HG03196 (cell line): ENCODE measurements around the gene PSEN2.

Experiments
- ATAC-seq: cut with Tn5 transposase; IDR thresholded peaks from one replicate; pipeline ENCODE4 v1.9.1; 2021; ENCODE audit not compliant: unreplicated experiment

Gene PSEN2

DNA sequence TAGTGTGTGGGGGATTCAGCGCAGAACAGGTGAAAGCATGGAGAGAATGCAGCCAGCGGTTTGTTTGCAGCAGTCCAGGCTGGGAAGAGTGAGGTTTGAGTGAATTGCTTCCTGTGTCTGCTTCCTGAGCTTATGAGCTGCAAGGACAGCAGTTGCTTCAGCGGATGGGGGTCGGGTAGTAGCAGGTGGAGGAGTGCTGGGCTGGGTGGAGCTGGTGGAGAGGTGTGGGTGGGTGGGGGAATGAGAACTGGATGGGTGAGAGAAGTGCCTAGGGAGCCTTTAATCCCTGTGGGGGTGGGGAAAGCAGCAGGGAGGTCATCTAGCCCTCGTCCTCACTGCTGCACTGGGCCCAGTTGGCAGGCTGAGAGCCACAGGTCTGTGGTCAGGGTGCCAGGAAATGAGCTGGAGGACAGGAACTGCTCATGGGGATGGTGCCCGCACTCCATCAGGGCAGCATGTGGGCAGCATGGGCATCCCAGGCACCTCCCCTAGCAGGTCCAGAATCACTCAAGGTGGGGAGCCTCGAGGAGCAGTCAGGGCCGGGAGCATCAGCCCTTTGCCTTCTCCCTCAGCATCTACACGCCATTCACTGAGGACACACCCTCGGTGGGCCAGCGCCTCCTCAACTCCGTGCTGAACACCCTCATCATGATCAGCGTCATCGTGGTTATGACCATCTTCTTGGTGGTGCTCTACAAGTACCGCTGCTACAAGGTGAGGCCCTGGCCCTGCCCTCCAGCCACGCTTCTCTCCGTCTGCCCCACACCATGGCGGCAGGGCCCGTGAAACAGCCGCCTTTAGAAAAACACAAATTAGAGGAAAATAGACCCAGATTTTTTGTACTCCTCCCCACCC is 14.8 kb downstream of the PSEN2 start:
- ATAC-seq: no peak

DNA sequence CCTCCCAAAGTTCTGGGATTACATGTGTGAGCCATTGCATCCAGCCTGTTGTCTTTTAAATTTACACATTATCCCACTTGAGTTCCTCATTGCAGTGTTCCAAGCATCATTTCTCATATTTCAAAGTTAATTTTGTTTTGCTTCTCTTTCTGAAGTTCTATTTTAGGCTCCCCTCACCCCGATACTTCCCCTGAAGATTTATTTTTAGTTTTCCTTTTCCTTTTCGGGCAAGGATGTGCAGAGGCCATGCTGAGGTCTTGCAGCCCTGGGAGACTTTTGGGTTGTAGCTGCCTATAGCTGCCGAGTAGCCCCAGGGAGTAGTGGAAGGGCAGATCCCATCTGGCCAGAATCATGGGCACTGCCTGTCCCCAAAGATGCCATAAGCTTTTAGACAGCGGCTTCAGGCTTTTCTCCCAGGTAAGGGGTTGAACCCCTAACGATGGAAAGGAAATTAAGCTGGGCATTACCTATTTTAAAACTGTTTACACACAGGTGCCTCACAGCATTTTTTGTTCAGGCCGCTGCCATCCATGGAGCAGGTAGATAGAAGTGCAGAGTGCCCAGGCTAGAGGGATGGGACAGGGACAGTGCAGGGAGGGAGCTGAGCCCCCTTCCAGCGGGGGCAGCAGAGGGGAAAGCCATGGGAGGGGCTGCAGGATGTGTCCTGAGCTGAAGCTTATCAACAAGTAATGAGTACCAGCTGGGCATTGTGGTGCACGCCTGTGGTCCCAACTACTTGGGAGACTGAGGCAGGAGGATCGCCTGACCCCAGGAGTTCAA is 15.9 kb downstream of the PSEN2 start:
- ATAC-seq: no peak

DNA sequence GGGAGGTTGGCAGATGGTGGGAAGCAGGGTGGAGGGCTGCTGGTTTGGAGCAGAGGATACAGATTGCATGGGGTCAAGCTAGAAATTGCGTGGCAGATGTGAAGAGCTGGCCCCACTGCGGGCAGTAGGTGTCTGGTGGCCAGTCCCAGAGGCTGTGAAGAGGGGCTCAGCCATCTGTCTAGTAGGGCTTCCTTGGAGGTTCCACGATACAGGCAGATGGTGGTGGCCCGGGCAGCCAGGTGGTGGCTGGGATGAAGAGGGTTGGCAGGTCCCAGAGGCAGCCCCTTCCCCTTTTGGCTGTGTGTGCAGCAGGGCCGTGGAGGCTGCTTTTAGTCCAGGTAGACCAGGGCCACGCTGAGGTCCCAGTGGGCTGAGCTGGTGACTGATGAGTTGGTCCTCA is 16.6 kb downstream of the PSEN2 start:
- ATAC-seq: no peak

DNA sequence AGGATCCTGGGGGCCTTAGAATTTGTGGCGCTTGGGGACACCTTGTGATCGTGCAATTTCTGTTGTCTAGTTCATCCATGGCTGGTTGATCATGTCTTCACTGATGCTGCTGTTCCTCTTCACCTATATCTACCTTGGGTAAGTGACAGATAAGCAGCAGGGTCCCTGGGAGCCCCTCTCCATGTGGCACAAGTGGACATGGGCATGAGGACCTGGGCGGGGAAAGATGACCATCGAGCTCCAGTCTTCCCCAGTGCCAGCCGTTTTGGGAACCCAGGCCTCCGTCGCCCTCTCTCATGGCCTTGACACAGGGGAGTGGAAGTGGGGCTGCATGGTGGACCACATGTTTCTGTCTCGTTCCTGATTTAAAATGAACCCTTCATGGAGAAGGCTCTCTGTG is 17.6 kb downstream of the PSEN2 start:
- no peak for ATAC-seq

DNA sequence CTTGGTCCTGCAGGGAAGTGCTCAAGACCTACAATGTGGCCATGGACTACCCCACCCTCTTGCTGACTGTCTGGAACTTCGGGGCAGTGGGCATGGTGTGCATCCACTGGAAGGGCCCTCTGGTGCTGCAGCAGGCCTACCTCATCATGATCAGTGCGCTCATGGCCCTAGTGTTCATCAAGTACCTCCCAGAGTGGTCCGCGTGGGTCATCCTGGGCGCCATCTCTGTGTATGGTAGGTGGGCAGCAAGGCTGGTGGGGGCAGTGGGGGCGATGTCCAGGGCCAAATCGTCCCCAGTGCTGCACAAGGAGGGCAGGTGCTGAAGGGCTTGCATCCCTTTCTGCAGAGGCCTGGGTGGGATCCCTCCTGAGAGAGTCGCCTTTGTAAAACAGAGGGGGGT is 18.4 kb downstream of the PSEN2 start:
- no peak for ATAC-seq

DNA sequence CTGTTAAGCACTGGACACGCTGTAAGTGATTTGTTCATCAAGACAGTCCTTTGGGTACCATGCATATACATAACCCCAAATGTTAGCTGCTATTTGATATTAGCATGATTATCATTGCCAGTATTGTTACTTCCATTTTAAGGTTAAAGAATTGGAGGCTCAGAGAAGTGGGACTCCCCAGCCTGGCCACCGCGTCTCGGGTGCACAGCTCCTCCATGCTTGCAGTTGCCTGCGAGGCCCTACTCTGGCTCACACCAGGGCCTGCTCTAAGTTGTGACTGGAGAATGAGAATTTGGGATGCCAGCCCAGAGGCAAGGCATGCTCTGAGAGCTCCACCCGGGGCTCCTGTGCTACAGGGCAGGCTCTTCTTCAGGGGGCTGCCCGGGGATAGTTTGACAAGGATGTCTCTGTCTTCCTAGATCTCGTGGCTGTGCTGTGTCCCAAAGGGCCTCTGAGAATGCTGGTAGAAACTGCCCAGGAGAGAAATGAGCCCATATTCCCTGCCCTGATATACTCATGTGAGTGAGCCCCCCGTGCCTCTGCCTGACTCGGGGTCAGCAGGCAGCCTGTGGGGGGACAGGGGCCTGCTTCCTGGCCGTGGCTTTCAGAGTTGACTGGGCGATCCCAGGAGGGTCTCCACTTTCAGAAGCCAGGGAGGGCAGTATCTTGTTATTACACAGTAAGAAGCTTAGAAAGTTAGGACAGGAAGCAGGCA is 19.4 kb downstream of the PSEN2 start:
- no peak for ATAC-seq

DNA sequence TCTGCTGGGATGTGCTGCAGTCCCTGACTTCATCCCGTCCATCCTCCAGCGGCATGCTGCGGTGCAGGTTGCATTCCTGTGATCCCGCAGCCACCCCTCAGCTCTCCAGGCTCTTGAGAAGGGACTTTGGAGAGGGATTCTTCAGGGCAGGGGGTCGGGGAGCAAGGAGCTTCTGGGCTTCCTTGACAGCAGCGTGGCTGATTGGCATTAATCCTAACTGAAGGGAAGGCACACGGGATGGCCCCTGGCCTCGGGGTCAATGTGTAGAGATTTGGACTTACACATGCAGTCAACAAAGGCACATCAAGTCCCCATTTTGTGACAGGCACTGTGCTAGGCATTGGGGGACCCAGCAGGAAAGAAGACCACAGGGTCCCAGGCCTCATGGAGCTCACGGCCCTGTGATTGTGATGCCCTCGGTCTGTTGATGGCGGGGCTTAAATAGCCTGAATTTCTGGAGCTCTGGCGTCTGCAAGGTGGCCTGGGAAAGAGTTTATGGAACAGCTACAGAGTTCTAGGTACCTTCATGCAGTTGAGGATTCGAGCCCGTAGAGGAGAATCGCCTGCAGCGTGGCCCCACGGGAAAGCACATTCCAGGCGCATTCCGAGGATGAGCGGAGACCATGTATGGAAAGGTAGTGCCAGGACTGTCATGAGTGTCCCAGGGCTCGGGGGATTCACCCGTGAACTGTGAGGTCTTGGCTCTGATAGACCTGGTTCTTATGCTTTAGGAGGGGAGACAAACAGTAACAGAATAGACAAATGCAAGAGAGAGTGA is 20.1 kb downstream of the PSEN2 start:
- no peak for ATAC-seq

DNA sequence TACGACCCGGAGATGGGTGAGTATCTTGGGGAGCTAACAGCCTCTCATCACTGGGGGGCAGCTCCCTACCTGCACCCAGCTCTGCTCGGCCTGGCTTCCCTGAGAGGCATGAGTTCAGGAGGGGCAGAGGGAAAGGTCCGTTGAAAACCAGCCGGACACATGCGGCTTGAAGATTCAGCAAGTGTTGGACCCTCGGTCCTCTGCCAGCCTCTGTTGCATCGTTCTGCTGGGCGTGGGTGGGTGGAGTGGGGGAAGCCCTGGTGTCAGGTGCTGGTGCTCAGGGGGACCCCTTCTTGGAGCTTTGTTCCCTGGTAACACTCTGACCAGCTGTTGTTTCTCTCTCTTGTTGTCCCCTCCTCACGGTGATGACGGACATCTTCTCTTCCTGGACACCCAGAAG is 20.9 kb downstream of the PSEN2 start:
- ATAC-seq: no peak

DNA sequence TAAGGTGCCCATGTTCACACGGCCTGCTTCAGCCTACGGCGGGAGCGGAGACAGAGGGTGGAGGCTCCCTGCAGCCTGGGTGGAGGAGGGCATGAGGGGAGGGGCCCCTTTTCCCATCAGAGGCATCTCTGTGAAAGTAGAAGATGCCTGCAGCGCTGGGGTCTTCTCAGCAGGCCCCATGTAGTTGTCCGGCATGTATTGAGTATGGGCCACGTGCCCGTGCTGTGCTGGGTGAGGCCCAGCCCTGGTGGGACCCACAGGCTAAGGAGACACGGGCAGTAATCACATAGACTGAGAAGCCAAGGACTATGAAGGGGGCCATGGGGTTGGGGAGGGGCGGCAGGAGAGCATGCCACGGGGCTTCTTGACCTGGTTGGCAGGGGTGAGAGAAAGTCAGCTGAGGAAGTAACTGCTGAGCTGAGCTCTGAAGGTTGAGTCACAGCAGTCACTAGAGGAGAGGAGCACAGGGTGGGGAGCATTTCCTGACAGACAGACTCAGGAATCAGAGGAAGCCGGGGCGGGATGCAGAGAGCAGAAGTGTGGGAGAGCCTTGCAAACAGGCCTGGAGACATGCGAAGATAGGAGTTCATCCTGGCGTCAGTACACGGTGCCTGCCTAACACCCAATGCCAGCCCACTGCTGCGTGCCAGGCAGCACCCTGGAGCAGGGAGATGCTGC is 21.6 kb downstream of the PSEN2 start:
- no peak for ATAC-seq

DNA sequence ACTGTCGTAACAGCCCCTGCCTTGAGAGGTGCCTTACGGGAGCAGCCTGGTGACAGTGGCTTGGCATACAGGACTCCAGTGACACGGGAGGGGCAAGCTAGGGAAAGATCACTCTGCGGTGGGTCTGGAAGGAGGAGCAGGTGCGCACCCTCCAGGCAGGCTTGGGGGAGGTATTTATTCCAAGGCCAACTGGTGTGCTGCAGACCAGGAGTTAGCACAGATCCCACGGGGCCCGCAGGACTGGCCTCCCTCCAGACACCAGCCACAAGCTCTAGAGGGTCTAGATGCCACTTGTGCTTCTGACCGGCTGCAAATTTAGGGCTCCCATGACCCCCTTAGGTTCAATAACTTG is 22.1 kb downstream of the PSEN2 start:
- ATAC-seq: no peak

DNA sequence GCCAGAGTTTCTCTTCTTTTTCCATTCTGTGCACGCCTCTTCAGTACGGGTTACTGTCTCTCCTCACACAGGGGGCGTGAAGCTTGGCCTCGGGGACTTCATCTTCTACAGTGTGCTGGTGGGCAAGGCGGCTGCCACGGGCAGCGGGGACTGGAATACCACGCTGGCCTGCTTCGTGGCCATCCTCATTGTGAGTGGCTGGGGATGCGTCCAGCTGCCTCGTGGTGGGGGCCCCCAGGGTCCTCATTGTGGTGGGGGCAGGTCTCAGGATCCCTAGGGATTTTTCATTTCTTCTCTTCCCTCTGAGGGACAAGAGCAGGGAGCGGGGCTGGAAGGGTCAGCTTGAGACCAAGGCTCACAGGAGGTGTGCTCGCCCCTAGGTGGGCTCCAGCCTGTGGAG is 23.5 kb downstream of the PSEN2 start:
- no peak for ATAC-seq

DNA sequence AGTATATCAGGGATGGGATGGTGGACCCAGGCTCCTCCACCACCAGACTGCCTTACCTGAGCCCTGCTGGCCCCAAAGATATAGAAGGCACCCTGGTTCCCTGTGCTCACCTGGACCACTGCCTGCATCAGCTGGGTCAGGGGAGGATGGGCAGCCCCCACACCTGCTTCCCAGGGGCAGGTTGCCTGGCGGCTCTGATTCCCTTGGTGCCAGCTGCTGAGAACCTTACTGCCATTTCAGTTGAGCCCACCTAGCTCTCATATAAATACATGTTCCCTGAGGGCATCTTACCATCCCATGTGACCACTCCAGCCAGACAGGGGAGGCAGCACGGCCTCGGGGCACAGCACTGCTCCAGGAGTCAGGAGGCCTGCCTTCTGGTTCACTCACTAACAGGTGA is 24.4 kb downstream of the PSEN2 start:
- no peak for ATAC-seq

DNA sequence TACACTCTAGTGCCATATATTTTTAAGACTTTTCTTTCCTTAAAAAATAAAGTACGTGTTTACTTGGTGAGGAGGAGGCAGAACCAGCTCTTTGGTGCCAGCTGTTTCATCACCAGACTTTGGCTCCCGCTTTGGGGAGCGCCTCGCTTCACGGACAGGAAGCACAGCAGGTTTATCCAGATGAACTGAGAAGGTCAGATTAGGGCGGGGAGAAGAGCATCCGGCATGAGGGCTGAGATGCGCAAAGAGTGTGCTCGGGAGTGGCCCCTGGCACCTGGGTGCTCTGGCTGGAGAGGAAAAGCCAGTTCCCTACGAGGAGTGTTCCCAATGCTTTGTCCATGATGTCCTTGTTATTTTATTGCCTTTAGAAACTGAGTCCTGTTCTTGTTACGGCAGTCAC is 25.2 kb downstream of the PSEN2 start:
- ATAC-seq: no peak

DNA sequence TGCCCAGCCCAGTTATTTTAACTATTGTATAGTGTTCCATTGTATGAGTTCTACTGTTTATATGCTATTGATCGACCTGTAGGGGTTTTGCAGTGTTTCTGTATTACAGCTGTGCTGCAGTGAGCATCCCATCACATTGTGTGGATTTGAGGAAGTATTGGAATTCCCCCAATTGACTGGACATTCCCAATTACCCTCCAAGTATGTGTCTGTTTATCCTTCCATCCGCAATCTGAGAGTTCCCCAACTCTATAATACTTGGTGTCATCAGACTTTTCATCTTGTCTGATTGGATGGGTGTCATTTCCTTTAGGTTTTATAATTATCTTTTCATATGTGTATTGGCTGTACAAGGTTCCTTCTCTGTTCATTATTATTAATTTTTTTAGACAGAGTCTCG is 27.8 kb downstream of the PSEN2 start:
- ATAC-seq: no peak

DNA sequence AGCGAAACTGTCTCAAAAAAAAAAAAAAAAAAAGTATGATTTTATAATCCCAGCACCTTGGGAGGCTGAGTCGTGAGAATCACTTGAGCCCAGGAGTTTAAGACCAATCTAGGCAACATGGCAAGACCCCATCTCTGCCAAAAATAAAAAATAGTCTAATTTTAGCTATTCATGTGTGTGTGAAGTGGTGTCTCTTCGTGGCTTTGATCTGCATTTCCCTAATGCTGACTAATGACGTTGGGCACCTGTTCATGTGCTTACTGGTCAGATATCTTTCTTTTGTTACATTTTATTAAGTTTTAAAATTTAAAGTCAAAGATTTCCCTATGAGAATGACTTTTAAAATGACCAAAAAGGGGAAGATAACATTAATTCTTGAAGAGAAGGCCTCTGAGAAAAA is 31.0 kb downstream of the PSEN2 start:
- no peak for ATAC-seq

DNA sequence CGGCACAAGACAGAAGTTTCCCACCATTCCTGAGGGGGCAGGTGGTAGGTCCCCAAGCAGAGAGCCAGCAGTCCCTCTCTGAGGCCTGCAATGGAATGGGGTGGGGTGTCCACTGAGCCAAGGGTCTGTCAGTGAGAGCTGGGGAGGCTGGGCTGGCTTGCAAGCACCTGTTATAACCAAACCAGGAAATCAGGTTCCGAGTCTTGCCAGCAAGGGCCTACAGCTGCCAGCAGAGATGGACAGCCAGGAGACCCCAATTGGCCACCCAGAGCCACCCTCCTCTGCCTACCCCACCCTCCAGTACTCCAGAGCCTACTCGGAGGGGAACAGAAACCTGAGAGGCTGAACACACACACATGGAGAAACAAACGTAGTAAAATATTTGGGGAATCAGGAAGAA is 32.2 kb downstream of the PSEN2 start:
- no peak for ATAC-seq

DNA sequence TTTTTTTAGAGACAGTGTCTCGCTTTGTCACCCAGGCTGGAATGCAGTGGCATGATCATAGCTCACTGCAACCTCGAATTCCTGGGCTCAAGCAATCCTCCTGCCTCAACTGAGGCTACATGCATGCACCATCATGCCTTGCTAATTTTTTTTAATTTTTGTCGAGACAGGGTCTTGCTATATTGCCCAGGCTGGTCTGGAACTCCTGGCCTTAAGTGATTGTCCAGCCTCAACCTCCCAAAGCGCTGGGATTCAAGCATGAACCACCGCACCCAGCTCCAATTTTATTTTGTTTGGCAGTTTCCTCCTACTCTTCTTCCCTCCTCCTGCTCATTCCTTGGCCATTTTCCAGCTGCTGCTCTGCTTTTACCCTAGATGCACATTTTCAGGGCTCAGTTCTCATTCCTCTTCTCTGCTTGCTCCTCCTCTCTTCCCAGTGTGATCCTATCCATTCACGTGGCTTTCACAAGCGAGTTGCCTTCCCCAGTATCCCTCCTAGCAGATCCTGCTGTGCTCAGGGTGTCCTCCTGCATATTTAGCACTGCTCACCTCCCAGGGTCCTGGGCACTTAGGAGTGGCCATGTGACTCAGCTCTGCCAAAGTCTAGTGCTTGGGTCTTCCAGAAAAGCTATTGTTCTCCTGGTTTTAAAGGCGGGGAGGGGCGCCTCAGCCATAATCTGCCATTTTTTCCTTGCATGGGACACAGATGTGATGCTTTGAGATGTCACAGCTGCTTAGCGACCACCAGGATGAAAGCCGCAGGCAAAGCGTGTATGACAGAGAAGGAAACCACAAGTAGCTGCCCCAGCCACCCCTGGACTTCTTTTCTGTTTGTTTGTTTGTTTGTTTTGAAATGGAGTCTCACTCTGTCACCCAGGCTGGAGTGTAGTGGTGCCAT is 33.7 kb downstream of the PSEN2 start:
- no peak for ATAC-seq

DNA sequence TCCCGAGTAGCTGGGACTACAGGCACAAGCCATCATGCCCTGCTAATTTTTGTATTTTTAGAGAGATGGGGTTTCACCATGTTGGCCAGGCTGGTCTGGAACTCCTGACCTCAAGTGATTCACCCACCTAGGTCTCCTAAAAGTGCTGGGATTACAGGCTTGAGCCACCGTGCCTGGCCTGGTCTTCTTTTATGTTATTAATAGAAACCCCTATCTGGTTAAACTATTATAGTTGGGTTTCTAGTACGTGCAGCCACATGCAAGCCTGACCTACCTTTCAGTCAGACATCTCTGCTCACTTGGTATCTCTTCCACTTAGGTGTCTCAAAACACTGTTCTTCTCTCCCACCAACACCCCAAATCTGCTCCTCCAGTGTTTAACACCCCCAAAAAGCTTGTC is 34.4 kb downstream of the PSEN2 start:
- ATAC-seq: no peak

DNA sequence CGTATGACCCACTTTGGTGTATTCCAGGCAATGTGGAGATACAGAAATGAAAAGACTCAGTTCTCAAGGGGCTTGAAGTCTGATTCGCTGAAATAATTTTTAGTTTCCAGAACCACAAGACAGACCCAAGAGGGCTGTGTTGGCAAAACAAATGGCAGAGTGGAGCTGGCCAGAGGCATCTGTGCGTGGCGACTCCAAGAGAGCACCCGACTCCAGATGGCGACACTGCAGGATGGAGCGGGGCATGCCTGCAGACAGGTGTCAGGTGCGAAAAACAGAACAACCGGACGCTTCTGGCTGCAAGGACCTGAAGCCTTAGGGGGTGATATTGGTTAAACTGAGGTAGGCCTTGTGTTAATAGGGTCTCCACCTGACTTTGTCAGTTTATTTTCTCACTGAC is 38.0 kb downstream of the PSEN2 start:
- ATAC-seq: no peak

DNA sequence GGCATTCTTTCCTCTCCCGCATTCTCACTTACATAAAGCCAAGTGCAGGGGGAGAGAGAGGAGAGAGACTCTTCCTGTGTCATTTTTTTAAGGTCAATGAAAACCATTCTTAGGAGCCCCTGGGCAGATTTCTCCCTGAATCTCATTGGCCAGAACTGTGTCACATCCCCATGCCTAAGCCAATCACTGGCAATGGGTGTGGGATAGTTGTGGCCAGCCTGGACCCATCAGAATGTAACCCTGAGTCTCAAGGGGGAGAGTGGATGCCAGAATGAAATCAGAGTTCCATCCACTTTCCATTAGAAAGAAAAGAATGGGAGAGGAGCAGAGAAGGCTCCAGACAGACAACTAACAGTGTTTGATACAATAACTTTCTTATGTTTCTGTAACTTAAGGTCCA is 38.5 kb downstream of the PSEN2 start:
- ATAC-seq: no peak
